ENCODE measurements around the gene TAAR9. TPM values are rescaled to one million over a fixed set of nuclear protein-coding genes. Genes with fewer than 3 reads are reported as not detected.
A peak's percentile ranks its signal among the peaks of the same experiment; 100 is the strongest.

TAAR9 gene
- not detected for total RNA-seq

GRCh38 chr6:132537977-132538376 lies at the start of gene TAAR9:
TSS of gene TAAR9 (plus strand) at chr6:132538277. CDS start at chr6:132538290, 13 bp downstream.
- DNase-seq (ENCODE audit: low spot score), result no peak

- DNase-seq (ENCODE audit: low spot score), result no peak
These were observed 48.7 kb upstream of the TAAR9 start for GRCh38 chr6:132489376-132489775.

DNA sequence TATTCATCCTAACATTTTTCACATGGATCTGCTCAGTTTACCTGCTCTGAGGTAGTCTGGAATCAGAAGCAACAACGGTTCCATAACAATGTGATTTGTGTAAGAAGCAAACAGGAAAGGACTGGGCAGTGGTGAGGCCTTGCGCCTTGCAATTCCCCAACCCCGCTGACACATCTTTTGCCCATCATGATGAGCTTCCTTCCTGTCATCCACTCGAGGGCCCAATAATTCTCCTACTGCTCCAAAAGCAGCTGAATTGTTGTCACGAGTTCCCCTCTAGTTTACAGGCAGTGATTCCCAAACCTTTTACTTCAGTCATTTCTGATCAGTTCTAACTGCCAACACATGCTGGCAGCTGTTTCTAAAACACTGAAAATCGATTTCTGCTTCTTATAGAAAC lies 48.1 kb upstream of the TAAR9 start:
- DNase-seq (ENCODE audit: low spot score), result no peak

- DNase-seq (ENCODE audit: low spot score), result no peak
These were observed 47.4 kb upstream of the TAAR9 start for GRCh38 chr6:132490478-132491204.

- no peak for DNase-seq (ENCODE audit: low spot score)
These were observed 46.8 kb upstream of the TAAR9 start for GRCh38 chr6:132491303-132491702.

- DNase-seq (ENCODE audit: low spot score), result no peak
These were observed 46.2 kb upstream of the TAAR9 start for GRCh38 chr6:132491881-132492280.

DNA sequence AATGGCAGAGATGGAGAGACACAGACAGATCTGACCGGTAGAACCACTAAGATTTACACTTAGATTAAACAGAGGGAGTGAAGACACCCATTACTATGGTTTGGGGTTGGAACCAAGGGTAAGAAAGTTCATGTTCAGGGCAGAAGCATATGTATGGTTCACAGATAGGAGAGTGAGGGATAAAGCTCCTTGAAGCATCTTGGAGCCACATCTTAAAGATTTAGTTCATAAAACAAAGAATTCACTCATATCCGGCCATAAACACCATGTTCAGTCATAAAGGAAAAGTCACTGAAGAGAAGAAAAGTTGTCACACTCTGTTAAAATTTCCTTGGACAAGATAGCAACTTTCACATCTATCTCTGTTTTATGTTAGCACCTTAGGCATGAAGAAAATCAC lies 43.1 kb upstream of the TAAR9 start:
- no peak for DNase-seq (ENCODE audit: low spot score)

DNA sequence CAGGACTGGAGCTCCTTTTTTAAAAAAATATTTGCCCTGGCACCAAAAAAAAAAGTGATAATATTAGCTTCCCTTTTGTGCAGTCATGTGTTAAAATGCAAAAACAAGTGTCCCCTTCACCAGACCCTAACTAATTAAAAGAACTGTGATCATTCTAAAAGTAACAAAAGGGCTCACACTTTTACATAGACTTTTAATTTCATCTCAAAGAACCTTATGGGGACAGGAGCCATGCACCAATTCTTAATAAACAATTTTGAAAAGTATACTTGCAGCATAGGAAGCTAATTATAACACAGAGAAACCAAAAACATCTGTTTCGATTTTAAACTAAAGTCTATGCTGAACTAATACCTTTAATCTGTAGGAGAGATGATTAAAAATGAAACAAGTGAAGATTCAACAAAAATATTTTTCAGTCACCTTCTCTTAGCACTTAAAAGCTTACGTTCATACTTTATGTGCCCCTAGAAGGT lies 42.4 kb upstream of the TAAR9 start:
- no peak for DNase-seq (ENCODE audit: low spot score)

DNA sequence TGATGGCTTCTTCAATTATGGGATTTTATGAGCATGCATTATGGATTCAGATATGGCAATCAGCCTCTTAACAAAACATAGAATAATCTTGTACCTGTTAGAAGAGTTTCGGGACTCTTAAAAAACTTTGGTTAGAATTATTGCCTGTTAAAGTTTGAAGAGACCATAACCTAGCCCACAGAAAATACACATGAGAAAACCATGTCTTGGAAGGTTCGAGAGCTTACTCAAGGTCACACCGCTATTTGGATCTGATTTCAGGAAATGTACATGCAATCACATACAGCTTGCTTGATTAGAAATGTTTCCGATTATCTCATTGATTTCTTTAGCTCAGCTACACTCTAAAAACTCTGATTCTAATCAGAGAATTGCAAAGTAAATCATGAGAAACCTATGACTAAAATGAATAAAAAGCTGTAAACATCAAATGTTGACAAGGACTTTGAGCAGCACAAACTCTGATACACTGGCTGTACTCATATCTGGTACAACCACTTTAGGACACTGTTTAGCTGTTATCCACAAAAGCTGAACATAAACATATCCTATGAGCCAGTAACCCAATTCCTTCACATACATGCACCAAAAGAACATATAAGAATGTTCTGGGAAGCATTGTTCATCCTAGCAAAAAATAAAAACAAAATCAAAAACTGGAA lies 41.4 kb upstream of the TAAR9 start:
- DNase-seq (ENCODE audit: low spot score), result no peak

- DNase-seq (ENCODE audit: low spot score), result no peak
These were observed 39.4 kb upstream of the TAAR9 start for GRCh38 chr6:132498638-132499037.

DNA sequence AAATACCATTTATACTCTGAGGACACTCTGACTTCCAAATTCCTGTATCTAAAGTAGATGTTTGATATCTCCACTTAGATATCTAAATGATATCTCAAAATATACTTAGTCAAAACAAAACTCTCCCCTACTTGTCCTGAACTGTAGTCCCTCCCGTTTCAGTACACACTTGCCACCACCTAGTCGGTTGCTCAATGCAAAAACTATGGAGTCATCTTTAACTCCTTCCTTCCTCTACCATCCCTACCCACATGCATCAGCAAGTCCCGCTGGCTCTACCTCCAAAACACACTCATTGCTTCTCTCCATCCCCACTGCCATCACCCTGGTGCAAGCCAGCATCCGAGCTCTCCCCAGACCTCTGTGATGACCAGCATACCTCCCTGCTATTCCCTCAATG lies 38.3 kb upstream of the TAAR9 start:
- no peak for DNase-seq (ENCODE audit: low spot score)

GRCh38 chr6:132504757-132505156 lies 33.3 kb upstream of the TAAR9 start:
- no peak for DNase-seq (ENCODE audit: low spot score)

- no peak for DNase-seq (ENCODE audit: low spot score)
These were observed 32.9 kb upstream of the TAAR9 start for GRCh38 chr6:132505158-132505557.

DNA sequence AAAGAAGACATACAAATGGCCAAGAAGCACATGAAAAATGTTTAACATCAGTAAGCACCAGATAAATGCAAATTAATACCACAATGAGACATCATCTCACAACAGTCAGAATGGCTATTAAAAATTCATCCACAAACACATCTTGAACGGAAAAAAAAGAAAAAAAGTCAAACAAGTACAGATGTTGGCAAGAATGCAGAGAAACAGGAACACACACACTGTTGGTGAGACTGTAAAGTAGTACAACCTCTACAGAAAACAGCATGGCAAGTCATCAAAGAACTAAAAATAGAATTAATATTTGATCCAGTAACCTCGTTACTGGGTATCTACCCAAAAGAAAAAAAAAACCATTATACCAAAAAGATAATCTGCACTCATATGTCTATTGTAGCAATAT lies 31.6 kb upstream of the TAAR9 start:
- DNase-seq (ENCODE audit: low spot score), result no peak

DNA sequence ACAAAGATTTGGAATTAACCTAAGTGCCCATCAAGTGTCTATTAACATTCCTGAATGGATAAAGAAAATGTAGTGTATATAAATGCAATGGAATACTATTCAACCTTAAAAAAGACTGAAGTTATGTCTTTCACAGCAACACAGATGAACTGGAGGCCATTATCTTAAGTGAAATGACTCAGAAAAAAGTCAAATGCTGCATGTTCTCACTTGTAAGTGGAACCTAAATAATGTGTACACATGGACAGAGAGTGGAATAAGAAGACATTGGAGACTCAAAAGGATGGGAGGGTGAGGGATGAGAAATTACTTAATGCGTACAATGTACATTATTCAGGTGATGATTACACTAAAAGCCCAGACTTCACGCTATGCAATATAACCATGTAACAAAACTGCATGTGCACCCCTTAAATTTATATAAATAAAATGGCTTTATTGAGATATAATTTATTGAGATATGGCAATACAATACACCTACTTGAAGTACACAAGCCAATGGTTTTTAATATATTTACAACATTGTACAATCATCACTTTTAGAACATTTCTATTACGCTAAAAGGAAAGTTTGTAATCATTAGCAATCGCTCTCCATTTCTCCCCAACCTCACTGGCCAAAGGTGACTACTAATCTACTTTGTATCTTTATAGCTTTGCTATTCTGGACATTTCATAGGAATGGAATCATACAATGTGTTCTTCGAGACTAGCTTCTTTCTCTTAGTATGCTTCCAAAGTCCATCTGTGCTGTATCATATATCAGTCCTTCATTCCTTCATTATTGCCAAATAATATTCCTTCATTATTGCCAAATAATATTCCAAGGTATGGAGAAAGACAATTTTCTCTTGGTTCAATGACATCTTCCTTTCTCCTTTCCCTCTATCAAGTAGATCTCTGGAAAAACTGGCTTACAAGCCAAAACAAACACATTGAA lies 30.9 kb upstream of the TAAR9 start:
- DNase-seq (ENCODE audit: low spot score), result no peak

- no peak for DNase-seq (ENCODE audit: low spot score)
These were observed 26.8 kb upstream of the TAAR9 start for GRCh38 chr6:132511210-132511830.

DNA sequence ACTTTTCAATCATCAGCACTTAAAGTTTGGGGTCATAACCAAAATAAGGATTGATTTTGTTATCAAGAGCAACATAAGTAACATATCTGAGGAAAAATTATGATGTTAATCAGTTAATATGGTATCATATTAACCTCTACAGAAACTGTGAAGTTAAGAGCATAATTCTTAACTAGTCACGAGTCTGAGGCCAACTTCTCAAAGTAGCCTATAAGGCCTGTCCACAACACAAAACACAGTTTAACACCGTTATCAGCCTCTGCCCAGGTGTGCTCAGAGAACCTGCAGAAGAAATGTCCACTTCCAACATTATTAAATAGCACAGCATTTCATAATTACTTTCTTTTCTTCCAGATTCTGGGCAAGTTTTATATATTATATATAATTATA lies 26.3 kb upstream of the TAAR9 start:
- no peak for DNase-seq (ENCODE audit: low spot score)

GRCh38 chr6:132512342-132512637 lies 25.8 kb upstream of the TAAR9 start:
- DNase-seq (ENCODE audit: low spot score), result no peak

- DNase-seq (ENCODE audit: low spot score), result peak; percentile 91
These were observed 25.1 kb upstream of the TAAR9 start, which contains the start of gene STX7 for GRCh38 chr6:132512638-132513632. TSS of gene STX7 (minus strand) at chr6:132513116. CDS start at chr6:132503530, 9,586 bp downstream.

GRCh38 chr6:132513831-132514545 lies 24.1 kb upstream of the TAAR9 start:
- DNase-seq (ENCODE audit: low spot score), result no peak

Data from ureter (tissue), 1 donor.